Measurements from ENCODE around the gene WNT4.

DNA sequence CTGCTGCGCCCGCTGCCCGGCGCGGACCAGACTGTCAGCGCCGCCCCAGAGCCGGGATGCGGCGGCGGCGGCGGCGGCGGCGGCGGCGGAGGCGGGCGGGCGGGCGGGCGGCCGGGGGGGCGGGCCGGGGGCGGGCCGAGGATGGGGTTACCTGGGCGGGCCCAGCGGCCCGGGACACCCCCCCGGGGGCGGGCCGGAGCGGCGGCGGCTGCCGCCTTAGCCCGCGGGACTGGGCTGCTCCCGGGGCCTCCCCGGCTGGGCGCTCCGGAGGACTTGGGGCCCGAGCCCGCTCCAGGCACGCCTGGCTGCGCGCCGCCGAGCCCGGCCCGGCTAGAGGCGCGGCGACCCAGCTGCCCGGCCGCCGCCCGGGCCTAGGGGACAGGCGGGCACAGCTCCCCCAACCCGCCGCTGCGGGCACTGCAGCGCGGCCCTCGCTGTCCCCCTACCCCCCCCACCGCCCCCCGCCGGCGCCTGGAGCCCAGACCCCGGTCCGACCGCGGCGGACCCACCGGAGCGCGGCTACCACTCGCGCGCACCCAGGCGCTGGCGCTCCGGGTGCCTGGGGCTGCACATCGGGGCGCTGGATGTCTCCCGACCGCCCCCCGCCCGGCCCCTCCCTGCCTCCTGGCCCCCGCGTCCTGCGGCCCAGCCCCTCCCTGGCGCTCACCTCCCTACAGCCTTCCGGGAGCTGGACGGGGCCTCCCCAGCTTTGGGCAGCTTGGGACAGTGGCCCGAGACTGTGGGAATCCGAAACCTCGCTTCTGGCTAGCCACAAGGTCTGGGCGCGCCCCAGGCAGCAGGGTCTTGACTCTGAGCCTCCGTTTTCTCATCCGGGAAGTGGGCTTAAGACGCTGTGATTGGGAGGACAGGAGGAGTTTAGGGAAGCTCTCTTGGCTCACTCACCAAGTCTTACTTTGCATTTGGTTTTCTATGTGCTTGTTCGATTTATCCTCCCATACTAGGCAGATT lies at the start of gene WNT4:
- TF ChIP-seq EZH2phosphoT487 (IDR thresholded peaks at IDR 0.05; ENCODE audit: insufficient read depth, low read depth): no peak
- no peak for TF ChIP-seq EZH2 (IDR thresholded peaks at IDR 0.05; ENCODE audit: insufficient read depth, poor library complexity, severe bottlenecking)
